Fibroblast of lung (primary cell): ENCODE results near the gene KMT5C. TPM values are rescaled to one million over a fixed set of nuclear protein-coding genes. Genes with fewer than 3 reads are reported as not detected.
A peak's percentile ranks its signal among the peaks of the same experiment; 100 is the strongest.

Source experiments
- DNase-seq, 2 donors: peaks; one replicate each; pipeline versions ENCODE4 v3.0.0 to v3.0.0-alpha.2; 2010; ENCODE audit warnings: low read depth in 2 of 2
- H2AFZ ChIP-seq: 2 replicates; pipeline ENCODE4 v1.5.1; 2012; ENCODE audit warnings: low read length, control low read depth, inconsistent platforms
- H3K27ac ChIP-seq: 2 replicates; pipeline ENCODE4 v1.5.1; 2011; ENCODE audit warnings: low read length, control low read depth; ENCODE audit not compliant: insufficient read depth
- H3K27me3 ChIP-seq: 2 replicates; pipeline ENCODE4 v1.5.1; 2011; ENCODE audit warnings: mild to moderate bottlenecking, low read length; ENCODE audit not compliant: control insufficient read depth, insufficient read depth
- H3K36me3 ChIP-seq: 2 replicates; pipeline ENCODE4 v1.5.1; 2011; ENCODE audit warnings: low read length; ENCODE audit not compliant: control insufficient read depth, insufficient read depth
- H3K4me1 ChIP-seq: 2 replicates; pipeline ENCODE4 v1.5.1; 2011; ENCODE audit warnings: low read length; ENCODE audit not compliant: control insufficient read depth, insufficient read depth; ENCODE audit errors: extremely low read depth
- H3K4me2 ChIP-seq: 2 replicates; pipeline ENCODE4 v1.5.1; 2011; ENCODE audit warnings: low read length, control low read depth; ENCODE audit not compliant: insufficient read depth; ENCODE audit errors: extremely low read depth
- H3K4me3 ChIP-seq, 4 experiments: fragments of 200-600 bp in 1 of 4; sonication (generic) in 1 of 4; replicated peaks in 1 of 4; 2 replicates each; pipeline ENCODE4 v1.5.1; 2011 to 2016; ENCODE audit warnings: low read length in 4 of 4, low read depth in 3 of 4, mild to moderate bottlenecking in 3 of 4, control low read depth in 2 of 4, inconsistent platforms in 1 of 4, mixed read lengths in 1 of 4; ENCODE audit not compliant: insufficient read depth in 1 of 4; ENCODE audit errors: control extremely low read depth in 1 of 4
- H3K79me2 ChIP-seq: 2 replicates; pipeline ENCODE4 v1.5.1; 2012; ENCODE audit warnings: mild to moderate bottlenecking, low read length, inconsistent platforms; ENCODE audit not compliant: control insufficient read depth, insufficient read depth
- H3K9ac ChIP-seq: 2 replicates; pipeline ENCODE4 v1.5.1; 2011; ENCODE audit warnings: mild to moderate bottlenecking, low read length, control low read depth; ENCODE audit not compliant: insufficient read depth
- H3K9me3 ChIP-seq: 2 replicates; pipeline ENCODE4 v1.5.1; 2012; ENCODE audit warnings: low read depth, low read length; ENCODE audit not compliant: control insufficient read depth, insufficient read depth
- H4K20me1 ChIP-seq: 2 replicates; pipeline ENCODE4 v1.5.1; 2011; ENCODE audit warnings: low read length; ENCODE audit not compliant: control insufficient read depth, insufficient read depth; ENCODE audit errors: extremely low read depth
- CTCF ChIP-seq, 2 donors: IDR thresholded peaks in 1 of 2; conservative IDR thresholded peaks in 1 of 2; 1 replicate in 1 of 2; 2 replicates in 1 of 2; pipeline ENCODE4 v1.5.1; 2011 to 2012; ENCODE audit warnings: low read length in 2 of 2, control low read depth in 1 of 2, inconsistent platforms in 1 of 2, low read depth in 1 of 2, mild to moderate bottlenecking in 1 of 2
- EZH2 ChIP-seq: IDR thresholded peaks from 2 replicates; pipeline ENCODE4 v1.5.1; 2012; ENCODE audit warnings: low read length, control low read depth, mild to moderate bottlenecking; ENCODE audit errors: missing control alignments
- polyA plus RNA-seq, 2 donors: library from polyadenylated mRNA; depleted of rRNA in 1 of 2; stranded (reverse) in 1 of 2; unstranded in 1 of 2; fragments of >200 nt; gene quantifications; 2 replicates each; pipeline ENCODE4 v1.2.1, GENCODE V29; 2011 to 2012; ENCODE audit warnings: missing spikeins in 1 of 2
- total RNA-seq: library from RNA; depleted of rRNA; stranded (reverse); fragments of >200 nt; gene quantifications from 2 replicates; pipeline ENCODE4 v1.2.1, GENCODE V29; 2014

The KMT5C gene
- total and polyA plus RNA-seq, 2 donors (not counting 1 experiment from before 2014, with no cell fraction given), result 2.5 to 4.1 TPM

- Histone ChIP-seq H3K4me1 (peaks cover 2% of the 10 kb centered on the region), H4K20me1 (no peaks in the 10 kb centered on the region), H3K79me2 (no peaks in the 10 kb centered on the region), H3K27ac (no peak overlapping the region), H3K27me3 (no peaks in the 10 kb centered on the region), H2AFZ (no peak overlapping the region), H3K9me3 (no peaks in the 10 kb centered on the region), H3K4me3 (no peak overlapping the region), H3K4me2 (no peak overlapping the region), H3K36me3 (peaks cover 7% of the 10 kb centered on the region), H3K9ac (no peak overlapping the region)
- DNase-seq, result peak in 1 of 2 donors; percentile 26
- TF ChIP-seq EZH2 (no peak), CTCF (conservative IDR thresholded peaks at IDR 0.05 in 1 of 2, IDR thresholded peaks at IDR 0.05 in 1 of 2; ENCODE audit: low read depth in 1 of 2, low read length in 2 of 2) (no peak)
Measured at GRCh38 chr19:55305491-55305890, 34.2 kb upstream of the KMT5C start.

- Histone ChIP-seq H3K79me2 (no peaks in the 10 kb centered on the region), H3K27ac (no peak overlapping the region), H3K4me1 (peaks cover 2% of the 10 kb centered on the region), H3K9me3 (no peaks in the 10 kb centered on the region), H3K36me3 (peaks cover 7% of the 10 kb centered on the region), H2AFZ (no peak overlapping the region), H3K27me3 (no peaks in the 10 kb centered on the region), H3K4me3 (no peak overlapping the region), H3K4me2 (no peak overlapping the region), H4K20me1 (no peaks in the 10 kb centered on the region), H3K9ac (no peak overlapping the region)
- no peak for DNase-seq
- no peak for TF ChIP-seq CTCF (conservative IDR thresholded peaks at IDR 0.05 in 1 of 2, IDR thresholded peaks at IDR 0.05 in 1 of 2; ENCODE audit: low read depth in 1 of 2, low read length in 2 of 2)
- no peak for TF ChIP-seq EZH2
Measured at GRCh38 chr19:55305983-55306562, 33.6 kb upstream of the KMT5C start.

GRCh38 chr19:55306712-55307111 is 33.0 kb upstream of the KMT5C start:
- no peak overlapping the region for H3K27ac ChIP-seq
- no peak for TF ChIP-seq CTCF (conservative IDR thresholded peaks at IDR 0.05 in 1 of 2, IDR thresholded peaks at IDR 0.05 in 1 of 2; ENCODE audit: low read depth in 1 of 2, low read length in 2 of 2)
- TF ChIP-seq EZH2, result no peak
- no peaks in the 10 kb centered on the region for H3K27me3 ChIP-seq
- no peaks in the 10 kb centered on the region for H3K9me3 ChIP-seq
- peaks cover 7% of the 10 kb centered on the region for H3K36me3 ChIP-seq
- H4K20me1 ChIP-seq, result no peaks in the 10 kb centered on the region
- H3K9ac ChIP-seq, result no peak overlapping the region
- no peak overlapping the region for H3K4me3 ChIP-seq
- H3K4me1 ChIP-seq, result peaks cover 2% of the 10 kb centered on the region
- no peak for DNase-seq
- H2AFZ ChIP-seq, result no peak overlapping the region
- H3K4me2 ChIP-seq, result no peak overlapping the region
- no peaks in the 10 kb centered on the region for H3K79me2 ChIP-seq
